ENCODE data around the gene SIM2.
A peak's percentile ranks its signal among the peaks of the same experiment; 100 is the strongest.

The SIM2 gene

GRCh38 chr21:36738489-36739126 lies 39.7 kb downstream of the SIM2 start:
- no peak for DNase-seq (ENCODE audit: low spot score)

GRCh38 chr21:36741506-36741905 lies 42.6 kb downstream of the SIM2 start:
- DNase-seq (ENCODE audit: low spot score), result no peak

GRCh38 chr21:36743008-36743407 lies 44.1 kb downstream of the SIM2 start:
- no peak for DNase-seq (ENCODE audit: low spot score)

GRCh38 chr21:36743446-36743845 lies 44.5 kb downstream of the SIM2 start:
- no peak for DNase-seq (ENCODE audit: low spot score)

GRCh38 chr21:36744190-36744559 lies 45.3 kb downstream of the SIM2 start:
- DNase-seq (ENCODE audit: low spot score), result no peak

GRCh38 chr21:36744560-36745231 lies 45.8 kb downstream of the SIM2 start:
- no peak for DNase-seq (ENCODE audit: low spot score)

GRCh38 chr21:36745459-36745858 lies 46.5 kb downstream of the SIM2 start:
- no peak for DNase-seq (ENCODE audit: low spot score)

GRCh38 chr21:36747041-36747814 lies 48.3 kb downstream of the SIM2 start:
- no peak for DNase-seq (ENCODE audit: low spot score)

GRCh38 chr21:36747815-36748383 lies 49.0 kb downstream of the SIM2 start:
- DNase-seq (ENCODE audit: low spot score), result peak; percentile 75

GRCh38 chr21:36749935-36750575 lies 51.1 kb downstream of the SIM2 start:
- no peak for DNase-seq (ENCODE audit: low spot score)

GRCh38 chr21:36750576-36750959 lies 51.7 kb downstream of the SIM2 start:
- DNase-seq (ENCODE audit: low spot score), result no peak

GRCh38 chr21:36751383-36751782 lies 52.5 kb downstream of the SIM2 start:
- no peak for DNase-seq (ENCODE audit: low spot score)

- DNase-seq (ENCODE audit: low spot score), result no peak
Measured at GRCh38 chr21:36753556-36753955, 54.6 kb downstream of the SIM2 start.

- no peak for DNase-seq (ENCODE audit: low spot score)
Measured at GRCh38 chr21:36754241-36754898, 55.5 kb downstream of the SIM2 start.

- DNase-seq (ENCODE audit: low spot score), result no peak
Measured at GRCh38 chr21:36756527-36756926, 57.6 kb downstream of the SIM2 start.

GRCh38 chr21:36757196-36757595 lies 58.3 kb downstream of the SIM2 start:
- DNase-seq (ENCODE audit: low spot score), result no peak

- DNase-seq (ENCODE audit: low spot score), result no peak
Measured at GRCh38 chr21:36759348-36760083, 60.6 kb downstream of the SIM2 start.

GRCh38 chr21:36761685-36762084 lies 62.8 kb downstream of the SIM2 start:
- no peak for DNase-seq (ENCODE audit: low spot score)

GRCh38 chr21:36762642-36763041 lies 63.7 kb downstream of the SIM2 start:
- DNase-seq (ENCODE audit: low spot score), result no peak

- DNase-seq (ENCODE audit: low spot score), result no peak
Measured at GRCh38 chr21:36763305-36763704, 64.4 kb downstream of the SIM2 start.

- DNase-seq (ENCODE audit: low spot score), result no peak
Measured at GRCh38 chr21:36765229-36765628, 66.3 kb downstream of the SIM2 start.
